Calu3 (cell line): Measurements from ENCODE around the gene GABRE. TPM values are rescaled to one million over a fixed set of nuclear protein-coding genes. Genes with fewer than 3 reads are reported as not detected.

Source experiments
- BruUV-seq: library from RNA; stranded (reverse); fragments of 400-500 nt; replicated peaks from 2 replicates; lab custom pipeline; 2021; lab: Mats Ljungman, UMichigan
- CTCF ChIA-PET: fragments of 300-600 bp; sonication (Branson Sonifier 250); formaldehyde crosslinking; loops from one replicate; lab custom pipeline; 2022; ENCODE audit warnings: antibody characterized with exemption; lab: Charles Lee
- DNase-seq: peaks from one replicate; pipeline ENCODE4 v3.0.0; 2022
- H3K27ac Mint-ChIP-seq: one replicate; pipeline ENCODE4 v1.8.0; 2022; ENCODE audit warnings: mixed read lengths; ENCODE audit not compliant: unreplicated experiment
- H3K27me3 Mint-ChIP-seq: one replicate; pipeline ENCODE4 v1.8.0; 2022; ENCODE audit warnings: mixed read lengths; ENCODE audit not compliant: unreplicated experiment
- H3K36me3 Mint-ChIP-seq: one replicate; pipeline ENCODE4 v1.8.0; 2022; ENCODE audit warnings: mild to moderate bottlenecking, moderate library complexity, mixed read lengths; ENCODE audit not compliant: insufficient read depth, unreplicated experiment
- H3K4me1 Mint-ChIP-seq: one replicate; pipeline ENCODE4 v1.8.0; 2022; ENCODE audit warnings: mild to moderate bottlenecking, low read depth, mixed read lengths; ENCODE audit not compliant: unreplicated experiment
- H3K4me3 Mint-ChIP-seq: one replicate; pipeline ENCODE4 v1.8.0; 2022; ENCODE audit warnings: mild to moderate bottlenecking, low read depth, moderate library complexity, mixed read lengths; ENCODE audit not compliant: unreplicated experiment
- H3K9me3 Mint-ChIP-seq: one replicate; pipeline ENCODE4 v1.8.0; 2022; ENCODE audit warnings: low read depth, mixed read lengths; ENCODE audit not compliant: unreplicated experiment
- CTCF ChIP-seq: fragments of 200-600 bp; IDR thresholded peaks from one replicate; pipeline ENCODE4 v1.8.0; 2022; ENCODE audit warnings: antibody characterized with exemption; ENCODE audit not compliant: unreplicated experiment
- intact Hi-C: fragments of 100-400 bp; cut with micrococcal nuclease; formaldehyde crosslinking; loops from one replicate; pipeline ENCODE4 v1.10.0; 2022; ENCODE audit not compliant: unreplicated experiment
- total RNA-seq: library from RNA; stranded (reverse); gene quantifications from 2 replicates; pipeline ENCODE4 v1.2.3, GENCODE V29; 2022

Gene GABRE
- total RNA-seq, 1 experiment from 2014 or later = 71.9 TPM

DNA sequence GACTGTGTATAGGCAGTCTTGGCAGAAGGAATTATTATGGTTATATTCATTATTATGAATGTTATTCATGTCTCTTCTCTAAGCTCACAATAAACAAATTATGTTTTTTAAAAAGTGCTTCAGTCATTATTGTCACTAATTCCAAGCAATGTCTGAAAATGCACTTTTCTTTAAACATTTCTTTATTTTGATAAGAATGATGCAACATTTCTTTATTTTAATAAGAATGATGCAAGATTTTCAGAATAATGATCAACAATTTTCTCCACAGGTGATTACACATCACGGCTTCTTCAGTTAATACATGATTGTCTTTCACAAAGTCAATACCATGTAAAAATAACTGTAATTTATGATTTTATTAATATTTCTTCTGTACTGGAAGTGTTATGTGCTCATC lies 39.1 kb downstream of the GABRE start:
- H3K4me1 Mint-ChIP-seq = no peaks in the 10 kb centered on the region
- no peak overlapping the region for H3K4me3 Mint-ChIP-seq
- intact Hi-C loops = no loop called here
- H3K9me3 Mint-ChIP-seq = no peaks in the 10 kb centered on the region
- H3K27ac Mint-ChIP-seq = no peak overlapping the region
- BruUV-seq = no TSS peak
- H3K36me3 Mint-ChIP-seq = no peaks in the 10 kb centered on the region
- TF ChIP-seq CTCF = no peak
- DNase-seq = no peak
- no peaks in the 10 kb centered on the region for H3K27me3 Mint-ChIP-seq
- CTCF ChIA-PET = no interaction called here

DNA sequence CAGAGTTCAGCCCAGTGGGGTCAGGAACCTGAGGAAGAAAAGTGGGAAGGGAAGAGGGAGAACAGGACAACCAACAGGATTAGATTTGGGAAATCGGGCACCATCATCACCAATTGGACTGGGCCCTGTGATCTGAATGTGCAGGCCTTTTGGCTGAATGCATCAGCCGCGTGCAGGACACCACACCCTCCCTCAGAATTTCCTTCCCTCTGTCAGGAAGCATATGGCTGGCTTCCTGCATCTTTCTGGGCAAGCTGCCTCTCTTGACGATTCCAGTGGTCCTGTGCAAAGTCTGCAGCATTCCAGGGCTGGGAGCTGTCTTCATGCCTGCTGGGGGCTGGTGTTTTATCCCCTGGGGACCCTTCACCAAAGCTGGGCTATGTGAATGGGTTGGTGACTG lies 45.4 kb downstream of the GABRE start:
- H3K36me3 Mint-ChIP-seq = no peaks in the 10 kb centered on the region
- CTCF ChIA-PET = no interaction called here
- no peak overlapping the region for H3K4me3 Mint-ChIP-seq
- H3K27ac Mint-ChIP-seq = no peak overlapping the region
- intact Hi-C loops = no loop called here
- BruUV-seq = no TSS peak
- H3K4me1 Mint-ChIP-seq = no peaks in the 10 kb centered on the region
- no peak for TF ChIP-seq CTCF
- DNase-seq = no peak
- H3K27me3 Mint-ChIP-seq = peaks cover 8% of the 10 kb centered on the region
- H3K9me3 Mint-ChIP-seq = peaks cover 4% of the 10 kb centered on the region

GRCh38 chrX:151923648-151924047 lies 50.8 kb downstream of the GABRE start:
- no TSS peak for BruUV-seq
- intact Hi-C loops = no loop called here
- CTCF ChIA-PET = no interaction called here
- Mint-ChIP-seq H3K27me3 (peaks cover 8% of the 10 kb centered on the region), H3K9me3 (no peaks in the 10 kb centered on the region), H3K4me3 (no peak overlapping the region), H3K36me3 (no peaks in the 10 kb centered on the region), H3K4me1 (no peaks in the 10 kb centered on the region), H3K27ac (no peak overlapping the region)
- no peak for TF ChIP-seq CTCF
- no peak for DNase-seq

DNA sequence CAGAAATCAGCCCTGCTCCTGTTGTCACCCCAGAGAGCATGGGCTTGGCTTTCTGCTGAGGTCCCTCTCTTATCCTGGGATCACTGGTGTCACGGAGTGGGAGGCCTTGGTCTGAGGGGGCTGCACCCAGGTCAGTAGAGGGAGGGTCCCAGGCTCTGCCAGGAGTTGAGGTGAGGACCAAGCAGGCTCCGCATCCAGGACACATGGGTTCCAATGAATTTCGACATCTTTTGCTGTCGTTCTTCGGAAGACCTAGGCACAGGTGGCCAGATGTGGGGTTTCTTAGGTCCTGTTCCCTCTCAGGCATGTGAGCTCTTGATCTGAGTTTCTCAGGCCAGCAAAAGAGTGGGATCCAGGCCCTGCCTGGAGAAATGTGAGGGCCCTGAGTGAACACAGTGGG lies 51.8 kb downstream of the GABRE start:
- H3K36me3 Mint-ChIP-seq = no peaks in the 10 kb centered on the region
- CTCF ChIA-PET = no interaction called here
- H3K27me3 Mint-ChIP-seq = peaks cover 8% of the 10 kb centered on the region
- no peaks in the 10 kb centered on the region for H3K4me1 Mint-ChIP-seq
- TF ChIP-seq CTCF = no peak
- BruUV-seq = no TSS peak
- no peaks in the 10 kb centered on the region for H3K9me3 Mint-ChIP-seq
- intact Hi-C loops = no loop called here
- no peak overlapping the region for H3K4me3 Mint-ChIP-seq
- no peak for DNase-seq
- no peak overlapping the region for H3K27ac Mint-ChIP-seq

DNA sequence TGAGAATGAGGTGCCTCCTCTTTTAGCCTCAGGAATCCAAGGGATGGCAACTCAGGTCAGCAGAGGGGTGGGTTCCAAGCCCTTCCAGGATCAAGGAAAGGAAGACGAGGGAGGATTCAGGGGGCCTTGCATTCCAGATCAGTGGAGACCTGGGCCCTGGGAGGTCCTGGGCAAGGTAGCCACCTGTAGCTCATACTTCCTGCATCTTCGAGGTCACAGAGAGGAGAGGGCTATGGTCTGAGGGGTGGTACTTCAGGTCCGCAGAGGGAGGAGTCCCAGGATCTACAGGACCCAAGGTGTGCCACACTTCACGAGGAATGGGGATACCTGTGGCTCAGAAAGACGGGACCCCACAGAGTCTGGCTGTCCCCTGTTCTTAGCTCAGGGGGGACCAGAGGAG lies 52.6 kb downstream of the GABRE start:
- H3K36me3 Mint-ChIP-seq = no peaks in the 10 kb centered on the region
- intact Hi-C loops = no loop called here
- TF ChIP-seq CTCF = no peak
- BruUV-seq = no TSS peak
- DNase-seq = no peak
- H3K4me1 Mint-ChIP-seq = no peaks in the 10 kb centered on the region
- H3K4me3 Mint-ChIP-seq = no peak overlapping the region
- no peak overlapping the region for H3K27ac Mint-ChIP-seq
- H3K27me3 Mint-ChIP-seq = peaks cover 5% of the 10 kb centered on the region
- no peaks in the 10 kb centered on the region for H3K9me3 Mint-ChIP-seq
- CTCF ChIA-PET = no interaction called here
